GM19239 (cell line): ENCODE measurements around the gene ANO6.
"Not testable (repeated sequence)": the region's sequence is repeated elsewhere in the genome, so short reads cannot be mapped to it uniquely, and the experiment has no call there.

Experiments used
- DNase-seq: peaks from one replicate; pipeline ENCODE4 v3.0.0; 2011; ENCODE audit warnings: low spot score; ENCODE audit not compliant: insufficient read length
- FAIRE-seq: peaks from 2 replicates; lab custom pipeline; 2011; peaks lifted over from hg19 to GRCh38; lab: Jason Lieb, UNC

The ANO6 gene

DNA sequence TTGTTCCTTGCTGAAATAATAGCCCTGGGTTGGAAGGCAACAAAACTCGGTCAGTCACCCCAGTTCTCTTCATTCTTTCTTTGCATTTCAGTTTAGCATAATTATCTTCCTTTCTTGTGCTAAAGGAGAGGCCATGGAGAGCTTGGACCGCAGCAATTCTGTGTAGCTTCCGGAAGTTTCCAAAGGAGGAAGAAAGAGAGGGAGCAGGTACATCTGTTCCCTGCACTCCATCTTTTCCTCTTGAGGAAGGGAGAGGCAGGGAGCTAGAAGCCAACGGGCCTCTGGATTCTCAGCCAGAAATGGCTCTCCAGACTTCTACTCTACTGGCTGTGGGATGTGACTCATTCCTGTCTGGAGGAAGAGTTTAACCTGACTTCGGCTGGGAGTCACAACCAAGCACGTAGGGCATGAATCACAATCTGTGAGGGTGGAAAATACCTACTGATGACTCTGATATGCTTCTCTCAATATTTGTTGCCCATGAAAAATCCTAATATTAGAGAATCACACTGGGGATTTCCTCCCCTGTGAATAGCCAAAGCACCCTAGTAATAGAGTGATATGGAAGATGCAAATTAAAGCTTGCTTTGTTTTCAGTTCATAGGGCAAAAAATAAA lies 17.0 kb downstream of the ANO6 start:
- peak; percentile 14 for FAIRE-seq

DNA sequence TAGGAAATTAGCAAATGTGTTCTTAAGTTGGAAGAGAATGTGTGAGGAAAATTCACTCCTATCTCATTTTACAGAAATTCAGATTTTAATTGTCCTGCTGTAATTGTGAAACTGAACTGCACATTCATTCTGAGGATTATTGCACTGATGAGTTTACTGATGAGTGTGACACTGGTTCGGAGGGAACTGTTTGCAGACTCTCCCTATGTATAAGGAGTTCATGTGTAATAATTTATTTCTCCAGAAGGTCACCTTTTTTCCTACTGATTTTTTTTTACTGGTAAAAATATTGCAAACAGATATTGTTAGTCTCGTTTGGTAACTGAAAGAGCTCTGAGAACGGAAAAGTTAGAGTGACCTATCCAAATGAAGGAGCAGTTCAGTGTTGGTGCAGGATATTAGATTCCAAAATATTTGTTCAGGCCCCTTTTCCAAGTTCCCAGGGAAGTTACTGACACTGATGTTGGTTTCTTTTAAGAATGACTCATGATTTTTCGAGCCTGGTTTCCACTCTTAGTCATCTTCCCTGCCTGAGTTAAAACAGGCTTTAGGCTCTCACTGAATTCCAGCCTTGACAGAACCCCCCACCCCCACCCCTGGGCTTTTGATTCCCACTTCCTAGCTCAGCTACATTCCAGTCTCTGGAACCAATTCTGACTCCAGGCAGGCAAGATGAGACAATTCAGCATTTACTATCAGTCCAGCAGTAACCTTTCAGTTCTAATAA lies 18.4 kb downstream of the ANO6 start:
- FAIRE-seq (no peak), DNase-seq (no peak)

More for the DNA sequence above, 17.0 kb downstream of the ANO6 start:
- no peak for DNase-seq

DNA sequence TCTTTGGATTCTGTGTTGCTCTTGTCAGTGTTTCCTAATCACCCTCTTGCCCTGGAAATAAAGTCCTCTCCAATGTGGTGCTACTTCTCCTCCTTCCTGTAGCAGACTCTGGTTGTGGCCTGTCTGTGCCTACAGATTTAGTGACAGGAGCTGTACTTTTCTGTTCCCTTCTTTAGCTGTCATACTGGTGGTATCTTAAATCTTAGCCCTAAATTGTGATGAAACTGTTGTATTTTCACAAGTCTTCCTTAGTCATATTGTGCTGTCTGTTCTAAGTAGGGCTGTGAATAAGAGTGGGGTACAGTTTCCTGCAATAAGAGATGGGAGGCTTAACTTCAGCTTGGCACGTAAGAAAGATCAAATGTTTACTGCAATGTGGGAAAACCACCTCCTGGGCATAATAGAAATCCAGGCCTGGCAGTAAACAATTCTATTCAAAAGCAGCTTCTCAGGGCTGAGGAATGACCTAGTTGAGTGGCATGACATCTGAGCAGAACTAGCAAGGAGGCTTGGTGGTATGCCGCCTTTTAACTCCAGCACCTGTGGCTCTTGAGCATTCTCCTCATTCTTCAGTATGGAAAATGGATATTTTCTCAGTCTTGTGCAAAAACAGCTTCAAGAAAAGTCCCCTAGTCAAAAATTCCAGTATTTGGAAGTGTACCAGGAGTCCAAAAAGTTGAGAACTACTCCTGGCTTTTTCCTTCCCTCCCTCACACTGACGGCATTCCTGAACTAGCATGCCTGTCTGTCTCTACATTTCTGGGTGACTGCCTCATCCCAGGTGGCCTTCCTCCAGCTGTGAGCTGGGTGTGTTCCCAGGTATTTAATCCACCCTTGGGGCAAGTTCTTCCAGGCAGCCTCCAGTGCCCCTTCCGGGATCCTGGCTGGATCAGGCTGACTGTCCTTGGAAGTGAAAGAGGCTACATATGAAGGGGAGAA lies 19.5 kb downstream of the ANO6 start:
- FAIRE-seq: no peak

DNA sequence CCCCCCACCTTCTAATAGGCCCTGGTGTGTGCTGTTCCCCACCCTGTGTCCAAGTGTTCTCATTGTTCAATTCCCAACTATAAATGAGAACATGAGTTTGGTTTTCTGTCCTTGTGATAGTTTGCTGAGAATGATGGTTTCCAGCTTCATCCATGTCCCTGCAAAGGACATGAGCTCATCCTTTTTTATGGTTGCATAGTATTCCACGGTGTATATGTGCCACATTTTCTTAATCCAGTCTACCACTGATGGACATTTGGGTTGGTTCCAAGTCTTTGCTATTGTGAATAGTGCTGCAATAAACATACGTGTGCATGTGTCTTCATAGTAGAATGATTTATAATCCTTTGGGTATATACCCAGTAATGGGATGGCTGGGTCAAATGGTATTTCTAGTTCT lies 20.5 kb downstream of the ANO6 start:
- not testable (repeated sequence) for DNase-seq, FAIRE-seq

More for the DNA sequence above, 19.5 kb downstream of the ANO6 start:
- DNase-seq: no peak

DNA sequence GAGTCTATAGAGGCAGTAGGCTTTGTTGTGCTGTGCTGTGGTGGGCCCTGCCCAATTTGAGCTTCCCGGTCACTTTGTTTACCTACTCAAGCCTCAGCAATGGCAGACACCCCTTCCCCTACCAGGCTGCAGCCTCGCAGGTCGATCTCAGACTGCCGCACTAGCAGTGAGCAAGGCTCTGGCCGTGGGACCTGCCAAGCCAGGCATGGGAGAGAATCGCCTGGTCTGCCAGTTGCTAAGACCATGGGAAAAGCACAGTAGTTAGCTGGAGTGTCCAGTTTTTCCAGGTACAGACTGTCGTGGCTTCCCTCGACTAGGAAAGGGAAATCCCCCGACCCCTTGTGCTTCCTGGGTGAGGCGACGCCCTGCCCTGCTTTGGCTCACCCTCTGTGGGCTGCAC lies 26.3 kb downstream of the ANO6 start:
- no peak for FAIRE-seq
- no peak for DNase-seq

DNA sequence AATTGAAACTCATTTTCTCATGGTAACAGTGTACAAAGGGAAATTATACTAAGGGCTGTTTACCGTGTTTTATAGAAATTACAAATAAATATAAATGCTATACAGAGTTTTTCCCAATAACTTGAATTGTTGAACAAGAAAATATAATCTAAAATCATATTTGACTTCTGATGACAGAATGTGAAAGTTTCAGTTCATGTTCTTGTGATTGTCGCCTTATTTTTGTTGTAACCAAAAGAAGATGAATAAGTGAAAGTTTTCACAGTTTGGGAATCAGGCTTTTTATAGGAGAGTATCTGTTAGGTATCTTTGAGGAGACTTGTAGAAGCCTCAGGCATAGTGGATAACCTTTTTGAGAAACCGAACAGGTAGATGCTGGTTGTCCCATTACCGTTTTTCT lies 28.1 kb downstream of the ANO6 start:
- no peak for FAIRE-seq

DNA sequence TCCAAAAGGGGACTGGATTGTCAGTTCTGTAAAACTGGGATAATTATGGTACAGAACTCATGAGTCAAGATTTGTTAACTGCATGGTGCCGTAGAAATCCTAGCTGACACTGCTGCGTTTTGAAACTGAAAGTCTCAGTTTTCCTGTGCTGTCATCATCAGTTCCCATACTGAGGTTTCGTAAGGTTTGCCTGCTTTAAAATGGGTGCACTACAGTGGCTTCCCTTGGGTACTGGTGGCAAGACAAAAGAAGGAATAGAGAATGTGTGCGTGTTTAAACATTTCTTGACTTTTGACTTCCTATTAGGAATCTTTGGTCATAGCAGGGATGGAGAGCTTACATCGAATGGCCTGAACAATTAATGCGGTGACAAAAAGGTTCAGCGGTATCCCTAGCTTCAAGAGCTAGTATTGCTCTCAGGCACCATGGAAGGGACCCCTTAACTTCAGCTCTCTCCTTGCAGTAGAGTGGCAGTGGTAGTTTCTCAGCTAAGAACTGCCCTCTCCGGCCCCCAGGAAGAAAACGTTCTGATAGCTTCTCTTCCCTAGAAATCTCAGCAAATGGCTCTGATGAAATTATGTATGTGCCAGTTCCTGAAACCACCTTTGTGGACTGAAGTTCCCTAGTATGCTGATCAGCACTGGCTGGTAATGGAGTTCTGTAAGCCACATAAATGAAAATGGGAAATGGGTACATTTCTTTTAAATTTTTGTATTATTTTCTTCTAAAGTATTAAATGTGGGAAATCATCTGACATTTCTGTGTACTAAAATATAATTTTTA lies 28.9 kb downstream of the ANO6 start:
- FAIRE-seq: peak; percentile 87
- DNase-seq: no peak

More for the DNA sequence above, 28.1 kb downstream of the ANO6 start:
- DNase-seq: no peak

DNA sequence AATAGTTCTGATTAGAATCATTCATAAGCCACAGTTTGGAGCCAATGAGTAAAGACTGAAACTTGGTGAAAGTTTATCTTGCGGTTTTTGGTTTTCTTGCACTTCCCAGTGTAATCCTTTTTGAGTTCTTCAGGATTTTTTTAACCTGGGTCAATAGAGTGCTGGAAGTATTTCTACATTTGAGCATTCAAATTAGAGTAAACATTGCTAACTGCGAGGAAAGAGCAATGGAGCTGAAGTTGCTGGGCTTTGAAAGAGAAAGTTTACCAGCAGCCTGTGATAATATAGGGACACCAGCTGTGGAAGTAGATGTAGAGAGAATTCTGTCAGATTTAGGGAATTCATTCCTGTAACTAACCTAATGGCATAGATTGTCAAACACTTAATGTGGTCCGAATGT lies 30.3 kb downstream of the ANO6 start:
- no peak for FAIRE-seq
- no peak for DNase-seq

DNA sequence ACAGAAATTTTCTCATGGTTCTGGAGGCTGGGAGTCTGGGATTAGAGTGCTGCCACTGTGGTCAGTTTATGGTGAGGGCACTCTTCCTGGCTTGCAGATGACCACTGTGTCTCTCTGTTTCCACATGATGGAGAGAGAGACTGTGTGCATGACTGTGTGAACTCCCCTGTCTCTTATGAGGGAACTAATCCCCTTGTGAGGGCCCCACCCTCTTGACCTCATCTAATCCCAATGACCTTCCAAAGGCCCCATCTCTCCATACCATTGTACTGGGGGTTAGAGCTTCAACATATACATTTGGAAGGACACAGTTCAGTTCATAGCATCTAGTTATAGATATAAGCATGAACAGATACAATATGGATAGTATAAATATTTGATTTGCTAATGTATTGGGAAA lies 31.7 kb downstream of the ANO6 start:
- FAIRE-seq: no peak

DNA sequence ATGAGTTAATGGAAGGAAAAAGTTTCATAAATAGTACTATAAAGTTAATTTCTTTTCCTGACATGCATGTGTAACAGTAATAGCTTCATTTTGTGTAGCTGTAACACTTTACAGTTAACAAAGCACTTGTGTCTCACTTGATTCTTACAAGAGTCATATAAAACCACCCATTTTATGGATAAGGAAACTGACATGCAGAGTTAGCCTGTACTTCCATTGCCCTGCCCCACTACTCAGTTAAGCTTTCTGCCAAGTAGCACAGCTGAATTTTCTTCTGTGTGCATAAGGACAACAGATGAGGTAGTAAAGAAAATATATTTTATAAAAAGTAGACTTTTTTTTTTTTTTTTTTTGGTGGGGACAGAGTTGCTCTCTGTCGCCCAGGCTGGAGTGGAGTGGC lies 32.2 kb downstream of the ANO6 start:
- DNase-seq (no peak), FAIRE-seq (no peak)

More for the DNA sequence above, 31.7 kb downstream of the ANO6 start:
- DNase-seq: no peak

DNA sequence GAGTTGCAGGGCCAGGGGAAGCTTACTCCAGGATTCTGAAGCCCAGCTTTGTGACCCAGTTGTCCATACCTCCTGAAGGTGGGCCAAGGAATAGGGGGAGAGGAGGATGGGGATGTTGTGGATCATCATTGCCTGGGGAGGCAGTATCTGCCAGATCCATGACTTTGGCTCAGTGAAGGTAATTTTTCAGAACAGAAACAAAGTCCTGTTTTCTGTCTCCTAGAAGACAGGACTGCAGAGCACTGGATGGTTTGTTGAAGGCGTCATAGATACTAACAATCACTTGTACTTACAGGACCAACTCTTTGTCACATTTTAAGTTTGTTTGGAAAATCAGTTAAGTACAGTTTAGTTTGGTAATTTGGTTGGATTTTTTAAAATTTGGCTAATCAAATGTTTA lies 38.4 kb downstream of the ANO6 start:
- DNase-seq (no peak), FAIRE-seq (no peak)

DNA sequence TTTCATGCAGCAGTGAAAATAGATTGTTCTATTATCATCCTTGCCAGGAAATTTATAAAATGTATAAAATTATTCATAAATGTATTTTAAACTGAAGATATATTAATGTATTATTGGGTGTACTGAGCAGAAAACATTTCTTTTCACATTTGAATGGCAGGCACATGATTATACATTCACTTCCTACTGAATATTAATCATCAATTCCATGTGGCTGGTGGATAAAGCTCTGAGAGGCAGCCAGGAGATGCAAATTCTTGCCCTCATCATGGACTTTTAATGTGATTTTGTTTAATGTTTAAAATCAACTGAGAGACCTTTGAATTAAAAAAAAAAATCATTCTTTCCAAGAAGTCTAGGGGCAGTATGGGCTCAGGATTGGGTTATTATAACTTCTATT lies 40.8 kb downstream of the ANO6 start:
- FAIRE-seq (no peak), DNase-seq (no peak)

DNA sequence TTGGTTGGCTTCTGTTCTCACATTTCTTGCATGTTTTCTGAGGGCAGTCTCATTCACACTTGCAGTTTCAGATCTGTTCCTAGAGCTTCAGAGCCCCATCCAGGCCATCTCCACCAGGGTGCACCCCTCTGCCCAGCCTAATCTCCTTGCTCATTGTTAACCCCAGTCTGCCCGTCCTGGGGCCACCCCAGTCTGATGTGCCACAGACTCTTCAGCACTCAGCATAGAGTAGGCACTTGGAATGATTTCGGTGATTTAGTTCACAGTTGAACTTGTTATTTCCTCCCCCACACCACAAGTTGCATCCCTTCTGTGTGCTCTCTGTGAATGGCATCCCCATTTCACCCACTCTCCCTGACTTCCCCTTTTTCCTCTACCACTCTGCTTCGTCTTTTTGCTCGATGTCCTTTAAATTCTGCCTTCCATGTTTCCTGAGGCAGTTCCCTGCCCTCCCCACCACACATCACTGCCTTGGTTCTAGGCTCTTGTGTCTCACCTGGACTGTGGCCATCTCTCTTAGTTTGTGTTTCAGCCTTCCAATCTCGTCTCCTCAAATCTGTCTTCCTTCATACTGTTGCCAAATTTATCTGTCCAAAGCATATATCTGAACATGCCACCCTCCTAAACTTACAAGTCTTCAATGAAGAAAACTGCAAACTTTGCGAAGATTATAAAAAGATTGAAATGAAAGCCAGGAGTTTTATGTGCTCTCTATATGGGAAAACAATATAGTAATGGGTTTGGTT lies 41.5 kb downstream of the ANO6 start:
- DNase-seq (peak; percentile 31), FAIRE-seq (peak; percentile 75)

DNA sequence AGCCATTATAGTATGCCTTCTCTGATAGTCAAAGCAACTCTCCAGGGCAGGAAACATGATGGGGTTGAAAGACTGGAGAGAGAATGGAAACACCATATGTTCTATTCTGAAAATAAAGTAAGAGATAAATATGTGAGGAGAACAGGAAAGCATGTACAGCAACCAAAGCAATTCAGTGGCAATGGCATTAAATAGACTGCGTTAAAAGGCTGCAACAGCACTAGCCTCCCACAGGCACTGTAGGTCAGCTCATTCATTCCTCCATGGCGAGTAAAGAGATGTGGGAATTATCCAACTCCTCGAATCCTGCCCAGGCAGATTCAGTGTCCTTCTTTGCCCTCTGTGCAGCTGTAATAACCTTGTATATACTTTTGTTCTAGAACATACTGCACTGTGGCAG lies 43.8 kb downstream of the ANO6 start:
- DNase-seq (no peak), FAIRE-seq (no peak)

DNA sequence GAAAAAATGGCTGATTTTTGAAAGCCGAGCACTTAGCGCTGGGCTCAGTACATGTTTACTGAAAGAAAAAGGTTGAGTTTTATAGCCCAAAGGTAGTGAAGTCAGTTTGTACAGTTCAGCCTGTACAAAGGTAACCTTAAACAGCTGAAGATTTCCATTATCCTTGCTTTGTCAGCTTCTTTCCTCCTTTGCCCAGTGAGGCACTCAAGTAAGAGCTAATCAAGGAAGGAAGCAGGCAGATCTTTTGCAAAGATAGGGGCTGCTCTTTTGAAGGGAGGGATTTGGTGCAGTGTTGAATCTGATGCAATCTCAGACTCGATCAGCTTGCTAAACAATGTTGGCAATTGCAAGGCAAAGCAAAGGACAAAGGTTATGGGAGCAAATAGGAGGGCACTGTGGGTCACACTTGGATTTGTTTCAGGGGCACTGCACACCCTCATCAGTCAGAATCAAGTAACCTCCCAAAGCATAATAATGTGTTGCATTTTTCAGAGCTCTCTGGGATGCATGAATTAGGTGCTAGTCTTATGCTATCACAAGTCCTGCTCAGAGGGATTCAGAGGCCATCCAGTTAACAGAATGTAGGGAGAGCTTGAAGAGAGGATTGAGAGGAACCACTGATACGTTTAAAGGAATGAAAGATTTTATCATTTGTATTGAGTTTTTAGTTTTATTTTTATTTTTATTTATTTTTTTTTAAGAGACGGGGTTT lies 44.4 kb downstream of the ANO6 start:
- no peak for FAIRE-seq
- no peak for DNase-seq

DNA sequence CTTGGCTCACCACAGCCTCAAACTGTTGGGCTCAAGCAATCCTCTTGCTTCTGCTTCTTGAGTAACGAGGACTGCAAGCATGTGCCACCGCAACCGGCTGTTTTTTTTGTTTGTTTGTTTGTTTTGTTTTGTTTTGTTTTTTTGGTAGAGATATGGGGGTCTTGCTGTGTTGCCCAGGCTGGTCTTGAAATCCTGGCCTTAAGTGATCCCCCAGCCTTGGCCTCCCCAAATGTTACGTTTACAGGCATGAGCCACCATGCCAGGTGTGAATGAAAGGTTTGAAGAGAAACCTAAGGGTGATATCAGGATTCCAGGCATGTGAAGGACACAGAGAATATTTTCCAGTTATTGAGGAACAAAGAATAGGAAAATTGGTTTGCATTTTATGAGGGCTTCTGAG lies 45.0 kb downstream of the ANO6 start:
- no peak for DNase-seq
- no peak for FAIRE-seq

DNA sequence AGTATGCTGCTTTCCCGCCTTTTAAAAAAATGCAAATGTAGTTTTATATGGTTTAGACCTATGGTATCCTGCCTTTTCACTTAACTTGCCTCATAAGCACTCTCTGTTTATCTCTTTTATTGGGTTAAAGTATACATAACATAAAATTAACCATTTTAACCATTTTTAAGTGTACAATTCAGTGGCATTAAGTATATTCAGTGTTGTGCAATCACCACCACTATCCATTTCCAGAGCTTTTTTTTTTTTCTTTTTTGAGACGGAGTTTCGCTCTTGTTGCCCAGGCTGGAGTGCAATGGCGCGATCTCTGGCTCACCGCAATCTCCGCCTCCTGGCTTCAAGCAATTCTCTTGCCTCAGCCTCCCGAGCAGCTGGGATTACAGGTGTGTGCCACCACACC lies 46.3 kb downstream of the ANO6 start:
- FAIRE-seq, DNase-seq: not testable (repeated sequence)

DNA sequence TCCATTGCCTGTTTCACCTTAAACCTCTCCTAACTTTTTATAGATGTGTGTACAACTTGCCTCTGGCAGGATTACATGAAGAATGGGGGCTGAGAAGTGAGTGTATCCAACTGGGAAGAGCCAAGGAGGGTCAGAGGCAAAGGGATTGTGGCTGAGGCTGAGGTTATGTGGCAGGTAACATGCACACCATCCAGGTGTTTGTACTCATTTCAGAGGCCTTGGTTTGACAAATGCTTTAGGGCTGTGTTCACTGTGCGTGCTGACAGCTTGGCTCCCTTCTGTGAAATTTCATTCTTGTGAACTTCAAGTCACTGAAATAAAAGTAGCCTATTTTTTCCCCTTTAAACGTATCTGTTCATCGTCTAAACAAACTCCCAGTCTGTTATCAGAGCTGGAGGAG lies 47.7 kb downstream of the ANO6 start:
- DNase-seq: no peak
- FAIRE-seq: no peak
